AG04449 (cell line): ENCODE data around the gene NADK2.

Experiments used
- CTCF ChIA-PET: fragments of 350-600 bp; formaldehyde crosslinking; extraction: SDS; loops from one replicate; lab custom pipeline; 2021; ENCODE audit warnings: antibody characterized with exemption; lab: Yijun Ruan, JAX
- POLR2A ChIA-PET: fragments of 400-600, 350-600 bp; formaldehyde crosslinking; extraction: SDS; loops from one replicate; lab custom pipeline; 2020; ENCODE audit warnings: antibody characterized with exemption, inconsistent platforms; lab: Yijun Ruan, JAX
- DNase-seq: peaks from one replicate; pipeline ENCODE4 v3.0.0-alpha.2; 2010; ENCODE audit warnings: low read depth, low spot score
- H3K4me3 ChIP-seq: 2 replicates; pipeline ENCODE4 v1.5.1; 2011; ENCODE audit warnings: low read depth, mild to moderate bottlenecking, control low read depth, low read length
- CTCF ChIP-seq: IDR thresholded peaks from one replicate; pipeline ENCODE4 v1.5.1; 2011; ENCODE audit warnings: mild to moderate bottlenecking, moderate library complexity, low read length, control low read depth, inconsistent platforms; ENCODE audit not compliant: insufficient read depth; ENCODE audit errors: missing control alignments

NADK2 gene

DNA sequence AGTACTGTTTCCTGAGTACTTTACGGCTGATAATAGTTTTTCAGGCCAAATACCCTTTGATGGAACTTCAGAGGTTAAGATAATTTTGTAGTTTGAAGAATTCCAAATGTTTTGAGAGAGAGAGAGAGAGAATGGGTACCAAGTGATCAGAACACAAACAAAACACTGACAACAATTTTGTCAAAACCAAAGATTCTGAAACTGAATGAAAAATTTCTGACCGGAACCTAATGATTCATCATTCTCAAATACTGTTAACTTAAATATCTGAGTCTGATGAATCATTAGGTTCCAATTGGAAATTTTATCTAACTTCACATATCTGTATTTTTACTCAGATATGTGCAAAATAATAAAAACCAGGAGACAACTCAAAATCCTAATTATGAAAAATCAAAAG is 94.0 kb downstream of the NADK2 start:
- TF ChIP-seq CTCF: no peak
- ChIA-PET CTCF (no interaction called here), POLR2A (no interaction called here)
- no peak overlapping the region for H3K4me3 ChIP-seq
- no peak for DNase-seq

GRCh38 chr5:36146390-36146789 is 95.3 kb downstream of the NADK2 start:
- ChIA-PET CTCF (no interaction called here), POLR2A (no interaction called here)
- H3K4me3 ChIP-seq: no peak overlapping the region
- DNase-seq: no peak
- TF ChIP-seq CTCF: no peak

DNA sequence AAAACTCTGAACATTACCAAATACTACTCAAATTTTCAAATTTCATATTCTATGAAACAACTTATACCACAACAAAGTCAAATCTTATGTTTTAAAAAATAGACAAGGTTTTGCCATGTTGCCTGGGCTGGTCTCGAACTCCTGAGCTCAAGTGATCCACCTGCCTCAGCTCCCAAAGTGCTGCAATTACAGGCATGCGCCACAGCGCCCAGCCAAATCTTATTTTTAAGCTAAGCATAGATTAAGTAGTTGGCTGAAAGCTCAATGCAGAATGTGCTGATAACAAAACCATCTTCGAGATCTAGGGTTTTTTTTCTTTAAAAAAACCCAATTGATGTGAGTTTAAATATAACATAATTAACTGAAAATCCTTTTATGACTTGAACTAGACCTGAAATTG is 96.4 kb downstream of the NADK2 start:
- TF ChIP-seq CTCF: no peak
- ChIA-PET POLR2A (no interaction called here), CTCF (no interaction called here)
- H3K4me3 ChIP-seq: no peak overlapping the region
- no peak for DNase-seq
